ENCODE data around the gene NT5C3B.

GRCh38 chr17:41786227-41787020 lies 49.6 kb downstream of the NT5C3B start, which contains the start of gene JUP:
- TF ChIP-seq EP300 (IDR thresholded peaks at IDR 0.05), result no peak
- TF ChIP-seq, protein P1, sequence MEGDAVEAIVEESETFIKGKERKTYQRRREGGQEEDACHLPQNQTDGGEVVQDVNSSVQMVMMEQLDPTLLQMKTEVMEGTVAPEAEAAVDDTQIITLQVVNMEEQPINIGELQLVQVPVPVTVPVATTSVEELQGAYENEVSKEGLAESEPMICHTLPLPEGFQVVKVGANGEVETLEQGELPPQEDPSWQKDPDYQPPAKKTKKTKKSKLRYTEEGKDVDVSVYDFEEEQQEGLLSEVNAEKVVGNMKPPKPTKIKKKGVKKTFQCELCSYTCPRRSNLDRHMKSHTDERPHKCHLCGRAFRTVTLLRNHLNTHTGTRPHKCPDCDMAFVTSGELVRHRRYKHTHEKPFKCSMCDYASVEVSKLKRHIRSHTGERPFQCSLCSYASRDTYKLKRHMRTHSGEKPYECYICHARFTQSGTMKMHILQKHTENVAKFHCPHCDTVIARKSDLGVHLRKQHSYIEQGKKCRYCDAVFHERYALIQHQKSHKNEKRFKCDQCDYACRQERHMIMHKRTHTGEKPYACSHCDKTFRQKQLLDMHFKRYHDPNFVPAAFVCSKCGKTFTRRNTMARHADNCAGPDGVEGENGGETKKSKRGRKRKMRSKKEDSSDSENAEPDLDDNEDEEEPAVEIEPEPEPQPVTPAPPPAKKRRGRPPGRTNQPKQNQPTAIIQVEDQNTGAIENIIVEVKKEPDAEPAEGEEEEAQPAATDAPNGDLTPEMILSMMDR (IDR thresholded peaks at IDR 0.05), result peak in 4 of 7 experiments; percentile 48 to 65 (median 52)

Measured in stomach (tissue), 4 donors.